SW 1271 (cell line): ENCODE measurements around the gene DENND2A.
"Not testable (repeated sequence)": the region's sequence is repeated elsewhere in the genome, so short reads cannot be mapped to it uniquely, and the experiment has no call there.

ENCODE experiments used
- DNase-seq, 2 experiments: peaks; one replicate each; lab custom pipeline; 2025; lab: John Stamatoyannopoulos, UW

The DENND2A gene

GRCh38 chr7:140587243-140587642, 53.4 kb downstream of the DENND2A start:
- no peak for DNase-seq

GRCh38 chr7:140586516-140586915, 54.1 kb downstream of the DENND2A start:
- DNase-seq: no peak

- DNase-seq: no peak
These were observed 55.3 kb downstream of the DENND2A start for GRCh38 chr7:140585333-140585732.

GRCh38 chr7:140584195-140584851, 56.3 kb downstream of the DENND2A start:
- DNase-seq: no peak

GRCh38 chr7:140581411-140581810, 59.2 kb downstream of the DENND2A start:
- no peak for DNase-seq

- DNase-seq: no peak
These were observed 63.0 kb downstream of the DENND2A start for GRCh38 chr7:140577651-140578050.

- DNase-seq: no peak
These were observed 64.0 kb downstream of the DENND2A start for GRCh38 chr7:140576589-140576988.

- DNase-seq: no peak
These were observed 69.0 kb downstream of the DENND2A start for GRCh38 chr7:140571538-140572122.

GRCh38 chr7:140570120-140570519, 70.5 kb downstream of the DENND2A start:
- no peak for DNase-seq

GRCh38 chr7:140568021-140568813, 72.4 kb downstream of the DENND2A start:
- DNase-seq: no peak

- not testable (repeated sequence) for DNase-seq
These were observed 74.4 kb downstream of the DENND2A start for GRCh38 chr7:140566186-140566585.

GRCh38 chr7:140565761-140566160, 74.9 kb downstream of the DENND2A start:
- not testable (repeated sequence) for DNase-seq

GRCh38 chr7:140564643-140565042, 76.0 kb downstream of the DENND2A start:
- DNase-seq: no peak

GRCh38 chr7:140562926-140563481, 77.6 kb downstream of the DENND2A start:
- no peak for DNase-seq

- DNase-seq: no peak
These were observed 81.2 kb downstream of the DENND2A start for GRCh38 chr7:140559410-140559809.

- DNase-seq: no peak
These were observed 82.6 kb downstream of the DENND2A start for GRCh38 chr7:140557809-140558518.

- no peak for DNase-seq
These were observed 83.5 kb downstream of the DENND2A start for GRCh38 chr7:140557069-140557468.

- not testable (repeated sequence) for DNase-seq
These were observed 87.4 kb downstream of the DENND2A start for GRCh38 chr7:140553236-140553635.

- no peak for DNase-seq
These were observed 88.4 kb downstream of the DENND2A start for GRCh38 chr7:140552240-140552679.

GRCh38 chr7:140551355-140552239, 89.0 kb downstream of the DENND2A start:
- DNase-seq: no peak

- DNase-seq: no peak
These were observed 93.7 kb downstream of the DENND2A start for GRCh38 chr7:140546947-140547346.
